Small intestine (tissue), 7 donors: ENCODE measurements around the gene GMDS. TPM values are rescaled to one million over a fixed set of nuclear protein-coding genes. Genes with fewer than 3 reads are reported as not detected.

ENCODE experiments used
- DNase-seq, 2 donors: peaks; one replicate each; pipeline versions ENCODE4 v3.0.0 to v3.0.0-alpha.2; 2013
- FAIRE-seq: peaks from 2 replicates; lab custom pipeline; 2012; peaks lifted over from hg19 to GRCh38; lab: Jason Lieb, UNC
- H3K27ac ChIP-seq, 3 donors: one replicate each; pipeline ENCODE4 v1.5.1; 2013; ENCODE audit warnings: low read length in 2 of 3, mild to moderate bottlenecking in 2 of 3, control low read depth in 1 of 3, inconsistent platforms in 1 of 3, low read depth in 1 of 3, moderate library complexity in 1 of 3
- H3K27me3 ChIP-seq, 3 donors: one replicate each; pipeline ENCODE4 v1.6.1; 2013; ENCODE audit warnings: low read length in 3 of 3, inconsistent platforms in 1 of 3; ENCODE audit not compliant: control insufficient read depth in 3 of 3, insufficient read depth in 3 of 3
- H3K36me3 ChIP-seq, 3 donors: one replicate each; pipeline ENCODE4 v1.6.1; 2013; ENCODE audit warnings: low read length in 3 of 3, inconsistent platforms in 1 of 3, low read depth in 1 of 3, mild to moderate bottlenecking in 1 of 3, moderate library complexity in 1 of 3; ENCODE audit not compliant: control insufficient read depth in 3 of 3, insufficient read depth in 2 of 3
- H3K4me1 ChIP-seq, 3 donors: one replicate each; pipeline ENCODE4 v1.6.1; 2013; ENCODE audit warnings: low read length in 2 of 3, inconsistent platforms in 1 of 3, low read depth in 1 of 3, mild to moderate bottlenecking in 1 of 3, moderate library complexity in 1 of 3; ENCODE audit not compliant: control insufficient read depth in 3 of 3, insufficient read depth in 2 of 3
- H3K4me3 ChIP-seq, 3 donors: one replicate each; pipeline ENCODE4 v1.5.1; 2013; ENCODE audit warnings: low read length in 3 of 3, control low read depth in 1 of 3, inconsistent platforms in 1 of 3, low read depth in 1 of 3, mild to moderate bottlenecking in 1 of 3, moderate library complexity in 1 of 3
- H3K9me3 ChIP-seq, 2 donors: one replicate each; pipeline ENCODE4 v1.6.1; 2013; ENCODE audit warnings: low read depth in 1 of 2, low read length in 1 of 2; ENCODE audit not compliant: control insufficient read depth in 2 of 2, insufficient read depth in 1 of 2
- WGBS, 3 donors: extraction: QIAGEN DNeasy Blood & Tissue Kit; methylation state at CpG; one replicate each; pipeline ENCODE4 v1.1.7; 2013; 5-methylcytosine and 5-hydroxymethylcytosine counted together
- polyA plus RNA-seq, 4 donors: library from polyadenylated mRNA; stranded (reverse) in 3 of 4; unstranded in 1 of 4; fragments of 200-250 nt in 3 of 4; fragments of 120-200 nt in 1 of 4; gene quantifications; one replicate each; pipeline versions ENCODE4 v1.2.1 to v1.2.3, GENCODE V29; 2013
- donor health status: healthy with polysubstance abuse.
- donor health status: control.
- donor health status: control.
- donor health status: Bipolar disorder and iron deficiency.
- donor health status: healthy.

The GMDS gene
- polyA plus RNA-seq, 4 donors = 64.5 to 243 (median 200) TPM

DNA sequence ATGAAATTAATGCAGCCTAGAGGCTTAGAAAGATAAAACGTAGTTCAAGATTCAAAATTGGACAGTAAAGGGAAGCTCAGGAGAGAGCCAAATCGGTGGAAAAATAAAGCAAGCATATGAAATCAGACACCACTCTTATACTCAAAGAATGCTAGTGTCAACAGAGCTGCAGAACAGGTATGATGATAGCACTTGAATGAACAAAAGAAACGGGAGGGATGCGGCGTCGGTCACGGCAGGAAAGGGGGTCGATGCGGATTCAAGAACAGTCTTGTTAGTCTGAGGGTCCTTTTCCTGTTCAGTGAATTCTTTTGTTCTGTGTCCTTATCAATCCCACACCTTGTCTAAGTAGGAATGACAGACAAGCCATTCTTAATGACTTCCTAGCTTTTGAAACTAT is 521.3 kb downstream of the GMDS start:
- no peak for DNase-seq
- Histone ChIP-seq H3K9me3 (no peaks in the 10 kb centered on the region), H3K4me1 (no peaks in the 10 kb centered on the region), H3K4me3 (no peak overlapping the region), H3K36me3 (peaks cover 0 to 4% (median 3%) of the 10 kb centered on the region in 3 donors), H3K27ac (peak overlapping the region in 2 of 3 donors; percentile 5 to 41), H3K27me3 (no peaks in the 10 kb centered on the region)
- no peak for FAIRE-seq
- WGBS, 3 donors = 83 to 85% (median 83%) methylated on average over 9 of the region's 9 CpGs

DNA sequence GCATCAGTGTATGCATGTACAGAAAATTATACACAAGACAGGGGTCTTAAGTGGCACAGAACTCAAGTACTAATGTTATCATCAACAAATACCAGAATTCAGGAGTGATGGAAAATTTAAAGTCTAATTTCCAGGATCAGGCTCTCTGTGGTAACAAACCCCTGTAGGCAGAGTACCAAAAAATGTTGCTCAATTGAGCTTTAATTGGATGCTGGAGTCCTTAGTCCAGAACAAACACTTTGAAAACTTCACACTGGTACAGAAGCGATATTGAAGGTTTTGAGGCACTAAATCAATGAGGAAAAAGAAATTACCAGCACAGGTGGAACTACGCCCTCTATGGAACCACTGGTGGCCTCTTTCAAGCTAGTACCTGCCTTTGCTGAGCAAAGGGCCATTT is 522.6 kb downstream of the GMDS start:
- no peak for FAIRE-seq
- Histone ChIP-seq H3K27ac (no peak overlapping the region), H3K4me3 (no peak overlapping the region), H3K4me1 (no peaks in the 10 kb centered on the region), H3K27me3 (no peaks in the 10 kb centered on the region), H3K36me3 (peaks cover 0 to 11% (median 6%) of the 10 kb centered on the region in 3 donors), H3K9me3 (no peaks in the 10 kb centered on the region)
- 94 to 98% (median 96%) methylated on average over 2 of the region's 2 CpGs for WGBS, 3 donors
- DNase-seq = no peak

DNA sequence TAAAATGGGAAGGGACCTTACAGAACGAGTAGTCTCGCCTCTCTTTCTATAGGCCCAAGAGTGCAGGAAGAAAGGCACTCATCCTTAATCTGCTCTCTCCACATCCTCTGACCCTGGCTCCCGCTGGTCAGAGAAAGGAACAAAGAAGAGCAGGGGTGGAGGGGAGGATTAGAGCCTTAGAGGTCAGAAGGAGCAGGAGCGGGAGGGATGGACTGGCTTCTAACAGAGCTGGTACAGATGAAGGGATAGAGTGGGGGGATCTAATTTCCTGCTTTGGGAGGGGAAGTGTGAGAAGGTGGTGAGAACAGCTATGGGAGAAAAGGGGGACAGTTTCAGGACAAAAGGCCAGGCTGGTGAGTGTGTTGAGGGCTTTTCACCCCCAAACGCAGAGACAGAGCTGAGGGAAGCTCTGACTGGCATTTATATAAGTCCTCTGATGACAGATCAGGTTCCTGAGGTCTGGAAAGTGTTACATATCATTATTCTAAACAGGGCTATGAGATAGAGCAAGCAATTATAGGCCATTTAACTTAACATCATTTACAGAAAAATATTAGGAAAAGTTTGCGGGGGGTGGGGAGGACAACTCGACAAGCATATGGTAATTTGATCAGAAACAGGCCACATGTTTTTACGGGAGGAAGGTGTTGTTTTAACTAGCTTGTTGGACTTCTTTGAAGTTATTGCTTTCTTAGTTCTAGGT is 524.6 kb downstream of the GMDS start:
- no peak for FAIRE-seq
- H3K36me3 ChIP-seq = peaks cover 0 to 11% (median 9%) of the 10 kb centered on the region in 3 donors
- 79 to 94% (median 90%) methylated on average over 8 of the region's 8 CpGs for WGBS, 3 donors
- no peak overlapping the region for H3K4me3 ChIP-seq
- no peak overlapping the region for H3K27ac ChIP-seq
- DNase-seq = no peak
- no peaks in the 10 kb centered on the region for H3K9me3 ChIP-seq
- no peaks in the 10 kb centered on the region for H3K27me3 ChIP-seq
- H3K4me1 ChIP-seq = no peaks in the 10 kb centered on the region

DNA sequence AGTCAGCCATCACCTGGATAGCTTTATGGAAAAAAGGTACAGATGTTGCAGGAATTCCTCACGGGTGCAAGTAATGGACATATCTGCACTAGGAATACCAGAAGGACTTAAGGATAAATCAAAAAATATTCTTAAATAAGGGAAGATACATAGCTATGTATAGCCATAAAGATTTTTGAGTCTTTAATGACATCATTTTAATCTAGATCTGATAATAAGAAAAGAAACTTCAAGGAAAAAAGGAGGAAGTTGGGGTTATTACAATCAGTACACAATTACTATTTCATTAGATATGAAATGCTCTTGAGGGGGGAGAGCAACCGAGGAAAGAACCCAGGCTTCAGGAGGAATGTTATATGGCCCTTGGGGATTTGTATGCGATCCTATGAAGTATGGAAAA is 525.5 kb downstream of the GMDS start:
- FAIRE-seq (no peak), DNase-seq (no peak)
- no peaks in the 10 kb centered on the region for H3K9me3 ChIP-seq
- peaks cover 0 to 14% (median 9%) of the 10 kb centered on the region in 3 donors for H3K36me3 ChIP-seq
- H3K27ac ChIP-seq = no peak overlapping the region
- H3K27me3 ChIP-seq = no peaks in the 10 kb centered on the region
- H3K4me1 ChIP-seq = no peaks in the 10 kb centered on the region
- H3K4me3 ChIP-seq = no peak overlapping the region
- 59 to 82% (median 78%) methylated on average over 3 of the region's 3 CpGs for WGBS, 3 donors

DNA sequence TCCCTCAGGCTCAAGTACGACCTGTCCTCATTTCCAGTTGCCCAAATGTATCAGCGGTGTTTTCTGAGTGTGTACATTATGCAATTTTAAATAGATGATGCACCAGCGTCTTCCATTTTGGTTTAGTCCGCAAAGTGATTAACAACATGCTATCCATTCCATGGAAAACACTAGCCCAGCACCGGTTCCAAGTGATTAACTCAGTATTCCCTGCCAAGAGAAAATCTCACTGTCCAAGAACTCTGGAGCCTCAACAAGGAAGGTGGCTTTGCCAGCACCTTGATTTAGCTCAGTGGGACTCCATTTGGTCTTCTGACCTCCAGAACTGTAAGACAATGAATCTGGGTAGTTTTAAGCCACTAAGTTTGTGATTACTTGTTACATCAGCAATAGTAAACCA is 528.5 kb downstream of the GMDS start:
- H3K36me3 ChIP-seq = peaks cover 0 to 20% (median 5%) of the 10 kb centered on the region in 3 donors
- FAIRE-seq (no peak), DNase-seq (no peak)
- H3K9me3 ChIP-seq = no peaks in the 10 kb centered on the region
- no peak overlapping the region for H3K27ac ChIP-seq
- WGBS, 3 donors = 94 to 98% (median 95%) methylated on average over 5 of the region's 5 CpGs
- H3K27me3 ChIP-seq = no peaks in the 10 kb centered on the region
- H3K4me1 ChIP-seq = no peaks in the 10 kb centered on the region
- no peak overlapping the region for H3K4me3 ChIP-seq

DNA sequence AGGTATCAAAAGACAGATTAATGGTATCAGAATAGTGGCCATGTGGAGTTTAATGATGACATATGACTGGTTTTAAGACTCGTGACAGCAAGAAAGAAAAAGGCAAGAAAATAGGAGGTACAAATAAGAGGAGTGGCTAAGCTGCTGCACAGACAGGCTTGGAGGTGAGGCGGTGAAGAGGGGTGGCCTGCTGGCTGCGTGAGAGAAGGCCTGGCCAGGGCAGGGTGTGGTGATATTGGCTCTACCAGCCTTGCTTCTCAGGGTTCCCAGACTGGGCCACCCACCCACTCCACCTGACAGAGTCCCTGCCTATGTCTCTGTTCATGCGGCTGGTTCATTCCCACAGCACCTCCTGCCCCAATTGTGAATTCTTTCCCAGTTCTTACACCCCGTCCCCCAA is 529.0 kb downstream of the GMDS start:
- FAIRE-seq = no peak
- WGBS, 3 donors = 84 to 96% (median 93%) methylated on average over 5 of the region's 5 CpGs
- Histone ChIP-seq H3K27me3 (no peaks in the 10 kb centered on the region), H3K4me3 (no peak overlapping the region), H3K27ac (no peak overlapping the region), H3K4me1 (no peaks in the 10 kb centered on the region), H3K9me3 (no peaks in the 10 kb centered on the region), H3K36me3 (peaks cover 0 to 24% (median 5%) of the 10 kb centered on the region in 3 donors)
- DNase-seq = no peak

DNA sequence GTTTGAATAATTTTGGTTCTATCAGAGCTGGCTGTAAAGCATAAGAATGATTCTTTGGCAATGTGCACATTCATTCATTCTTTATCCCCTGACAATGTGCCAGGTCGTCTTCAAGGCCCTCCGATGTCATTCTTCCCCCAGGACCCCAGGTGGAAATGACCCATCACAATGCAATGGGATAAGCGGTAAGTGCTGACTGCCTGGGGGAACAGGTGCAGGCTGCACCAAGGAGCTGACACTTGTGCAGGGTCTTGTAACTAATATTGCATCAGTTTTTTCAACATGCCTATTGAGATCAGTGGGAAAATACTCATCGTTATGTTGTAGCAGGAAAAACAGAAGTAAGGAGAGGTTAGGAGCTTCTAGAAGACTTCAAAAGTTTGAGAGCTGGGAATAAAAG is 530.1 kb downstream of the GMDS start:
- 90 to 99% (median 93%) methylated on average over 4 of the region's 4 CpGs for WGBS, 3 donors
- no peak for FAIRE-seq

DNA sequence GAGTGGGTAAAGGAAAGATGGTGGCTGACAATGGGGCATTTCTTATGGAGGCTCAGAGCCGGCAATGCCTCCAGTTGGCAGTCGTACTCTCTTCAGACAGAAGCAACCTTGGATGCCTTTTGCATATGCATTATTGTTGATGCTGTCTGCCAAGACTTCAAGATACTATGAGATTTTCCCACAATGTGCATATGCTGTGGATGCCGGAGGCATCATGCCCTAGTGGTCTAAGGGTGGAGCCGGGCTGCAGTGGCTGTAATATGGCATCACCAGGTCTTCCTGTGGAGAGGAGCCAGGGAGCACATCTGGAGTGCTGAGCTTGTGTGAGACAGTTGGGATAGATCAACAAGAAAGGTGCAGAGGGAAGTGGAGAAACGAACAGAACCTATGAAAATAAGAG is 530.8 kb downstream of the GMDS start:
- no peaks in the 10 kb centered on the region for H3K9me3 ChIP-seq
- no peaks in the 10 kb centered on the region for H3K27me3 ChIP-seq
- H3K4me3 ChIP-seq = no peak overlapping the region
- DNase-seq (no peak), FAIRE-seq (no peak)
- H3K27ac ChIP-seq = no peak overlapping the region
- 95 to 97% (median 96%) methylated on average over 5 of the region's 5 CpGs for WGBS, 3 donors
- H3K4me1 ChIP-seq = no peaks in the 10 kb centered on the region
- peaks cover 0 to 27% (median 5%) of the 10 kb centered on the region in 3 donors for H3K36me3 ChIP-seq

More for the DNA sequence above, 530.1 kb downstream of the GMDS start:
- DNase-seq = no peak
- Histone ChIP-seq H3K27ac (no peak overlapping the region), H3K4me3 (no peak overlapping the region), H3K27me3 (no peaks in the 10 kb centered on the region), H3K36me3 (peaks cover 0 to 25% (median 5%) of the 10 kb centered on the region in 3 donors), H3K9me3 (no peaks in the 10 kb centered on the region), H3K4me1 (no peaks in the 10 kb centered on the region)
